Loucy (cell line): ENCODE data around the gene KDM5A.

Experiments
- CTCF ChIP-seq: fragments of 200-600 bp; sonication (generic); conservative IDR thresholded peaks from 2 replicates; pipeline ENCODE4 v1.5.1; 2014; ENCODE audit warnings: mild to moderate bottlenecking, antibody characterized with exemption, low read length
- EZH2phosphoT487 ChIP-seq: fragments of 200-600 bp; IDR thresholded peaks from 2 replicates; pipeline ENCODE4 v1.6.1; 2018; ENCODE audit warnings: antibody characterized with exemption, mild to moderate bottlenecking, moderate library complexity, borderline replicate concordance

GRCh38 chr12:278046-278445 is 111.1 kb downstream of the KDM5A start:
- TF ChIP-seq CTCF (no peak), EZH2phosphoT487 (no peak)
